LNCaP clone FGC (cell line): ENCODE data around the gene ATP5F1E.
"Not testable (repeated sequence)": the region's sequence is repeated elsewhere in the genome, so short reads cannot be mapped to it uniquely, and the experiment has no call there.

Source experiments
- DNase-seq: peaks from one replicate; pipeline ENCODE4 v3.0.0-alpha.2; 2011; ENCODE audit warnings: low read depth
- H3K4me3 ChIP-seq: 2 replicates; pipeline ENCODE4 v1.5.1; 2011; ENCODE audit warnings: mild to moderate bottlenecking, low read depth, low read length, control low read depth
- CTCF ChIP-seq: IDR thresholded peaks from 2 replicates; pipeline ENCODE4 v1.5.1; 2012; ENCODE audit warnings: mild to moderate bottlenecking; ENCODE audit not compliant: control insufficient read depth, insufficient read depth; ENCODE audit errors: extremely low read depth

ATP5F1E gene

DNA sequence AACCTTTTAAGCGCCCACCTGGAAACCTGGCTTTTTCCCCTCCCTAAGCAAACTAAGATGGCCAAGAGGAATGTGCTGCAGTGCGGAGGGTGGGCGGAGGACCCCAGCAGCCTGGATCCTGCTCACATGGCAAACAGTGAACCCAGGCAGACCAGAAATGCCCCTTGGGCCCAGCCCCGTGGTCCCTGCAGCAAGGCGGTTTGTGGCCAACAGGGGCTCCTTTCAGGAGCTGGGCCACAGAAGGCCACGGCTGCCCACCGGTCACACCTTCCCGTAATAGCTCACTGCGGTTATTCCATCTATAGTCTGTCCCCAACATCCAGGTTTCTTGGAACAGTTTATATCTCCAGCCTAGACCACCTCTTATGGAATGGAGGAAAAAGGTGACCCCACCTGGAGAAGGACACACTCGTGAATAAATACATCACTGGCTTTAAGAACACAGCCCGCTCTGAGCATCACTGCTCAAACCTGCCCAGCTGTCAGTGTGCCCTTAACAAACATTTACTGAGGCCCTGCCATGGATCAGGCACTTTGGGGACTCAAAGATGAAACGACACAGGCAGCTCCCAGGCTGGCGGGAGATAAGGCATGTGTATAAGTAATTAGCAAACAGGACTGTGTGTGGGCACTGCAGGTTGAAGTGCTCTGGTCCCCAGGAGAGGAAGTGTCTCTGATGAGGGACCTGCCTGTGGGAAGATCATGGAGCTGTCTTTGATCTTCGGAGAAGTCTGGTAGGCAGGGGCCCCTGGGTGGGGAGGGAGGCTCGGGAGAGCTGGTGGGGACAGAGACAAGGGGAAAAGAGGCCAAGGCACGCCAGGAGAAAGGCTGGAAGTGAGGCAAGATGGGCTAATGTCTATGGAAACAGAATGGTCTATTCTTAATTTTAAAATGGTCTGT is 16.1 kb downstream of the ATP5F1E start:
- DNase-seq = no peak
- no peak overlapping the region for H3K4me3 ChIP-seq
- TF ChIP-seq CTCF = no peak

GRCh38 chr20:59015411-59015810 is 16.7 kb downstream of the ATP5F1E start:
- no peak for DNase-seq
- H3K4me3 ChIP-seq = no peak overlapping the region
- no peak for TF ChIP-seq CTCF

- no peak for TF ChIP-seq CTCF
- no peak for DNase-seq
- no peak overlapping the region for H3K4me3 ChIP-seq
Measured at GRCh38 chr20:59014680-59015389, 17.3 kb downstream of the ATP5F1E start.

- no peak for TF ChIP-seq CTCF
- DNase-seq = no peak
- H3K4me3 ChIP-seq = no peak overlapping the region
Measured at GRCh38 chr20:59013959-59014608, 18.1 kb downstream of the ATP5F1E start.

DNA sequence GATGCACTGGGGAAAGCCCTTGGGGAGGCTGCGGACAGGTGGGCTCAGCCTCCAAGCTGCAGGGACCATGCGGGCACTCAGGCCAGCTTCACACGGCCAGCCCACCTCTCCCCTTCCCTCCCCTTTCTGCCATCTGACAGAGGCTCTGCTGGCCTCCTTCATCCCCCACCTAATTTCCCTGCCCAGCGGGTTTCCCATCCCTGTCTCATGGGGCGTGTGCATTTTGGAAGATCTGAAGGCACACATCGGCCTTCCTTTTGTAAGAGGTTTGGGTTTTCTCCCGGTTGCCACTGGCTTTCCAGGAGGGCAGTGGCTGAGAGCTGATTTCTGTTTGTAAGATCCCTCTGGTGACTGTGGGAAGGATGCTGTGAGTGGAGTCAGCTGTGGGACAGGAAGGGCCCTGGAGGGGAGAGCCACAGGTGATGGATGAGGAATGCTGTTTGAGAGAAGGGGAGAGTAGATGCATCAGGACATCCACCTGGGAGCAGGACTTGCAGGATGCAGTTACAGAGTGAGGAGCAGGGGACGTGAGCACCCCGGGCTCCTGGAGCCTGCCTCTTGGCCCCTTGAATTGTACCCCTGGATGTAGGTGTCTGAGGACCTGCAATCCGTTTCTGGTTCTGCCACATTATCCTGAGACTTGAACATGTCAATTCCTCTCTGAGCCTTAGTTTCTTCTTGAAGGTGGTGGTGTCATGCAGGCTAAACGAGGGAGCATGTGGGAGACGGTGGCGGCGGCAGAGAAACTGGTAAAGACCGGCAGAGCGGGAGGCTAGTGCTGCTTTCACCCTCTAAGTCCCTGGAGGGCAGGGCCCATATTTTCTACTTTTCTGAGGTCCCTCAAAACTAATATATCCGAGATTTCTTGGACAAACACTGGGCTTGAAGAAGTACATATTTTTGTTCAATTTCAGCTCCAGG is 18.8 kb downstream of the ATP5F1E start:
- DNase-seq = no peak
- H3K4me3 ChIP-seq = no peak overlapping the region
- TF ChIP-seq CTCF = no peak

DNA sequence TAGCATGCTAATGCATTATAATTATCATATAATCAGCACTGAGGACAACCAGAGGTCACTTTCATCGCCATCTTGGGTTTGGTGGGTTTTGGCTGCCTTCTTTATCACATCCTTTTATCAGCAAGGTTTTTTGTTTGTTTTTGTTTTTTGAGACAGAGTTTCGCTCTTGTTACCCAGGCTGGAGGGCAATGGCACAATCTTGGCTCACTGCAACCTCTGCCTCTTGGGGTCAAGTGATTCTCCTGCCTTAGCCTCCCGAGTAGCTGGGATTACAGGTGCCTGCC is 20.3 kb downstream of the ATP5F1E start:
- H3K4me3 ChIP-seq, DNase-seq: not testable (repeated sequence)
